ENCODE measurements around the gene UQCRC2. TPM values are rescaled to one million over a fixed set of nuclear protein-coding genes. Genes with fewer than 3 reads are reported as not detected.

The UQCRC2 gene
- total and polyA plus RNA-seq, 2 donors (not counting 3 experiments of a cell fraction or from before 2014, with no cell fraction given): 132 to 189 TPM

- CTCF ChIA-PET: interaction anchor here (1.8 to 6.9 kb wide), 7 partner anchors 11 to 200 kb away, joined by 4 to 130 read pairs (median 20); partner anchors contain the start of gene PDZD9
- dilution Hi-C loops (cut with MboI; ENCODE audit: extremely low pct_ligation_motif_present, low sequenced_read_pairs): no loop called here
- POLR2A ChIA-PET: no interaction called here
Observed at GRCh38 chr16:21989133-21989532, 36.0 kb downstream of the UQCRC2 start.

DNA sequence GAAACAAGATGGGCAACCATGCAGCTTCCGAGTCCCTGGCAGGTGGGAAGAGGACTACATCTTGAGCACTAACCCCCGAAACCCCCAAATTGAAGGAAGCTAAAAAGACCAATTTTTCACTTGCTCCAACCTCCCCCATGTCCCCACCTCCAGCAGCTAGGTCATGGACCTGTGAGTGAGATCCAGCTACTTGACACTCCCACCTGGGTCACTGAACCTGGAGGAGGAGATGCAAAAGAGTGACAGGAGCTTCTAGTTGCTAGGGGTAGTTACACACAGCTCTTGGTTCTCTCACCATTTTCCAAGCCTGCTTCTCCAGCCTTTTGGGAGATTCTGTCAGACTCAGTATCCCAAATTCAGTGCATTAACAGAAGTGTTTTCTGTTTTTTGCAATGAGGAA lies 36.6 kb downstream of the UQCRC2 start:
- no peak for DNase-seq (ENCODE audit: low read depth, low spot score)

More at GRCh38 chr16:21989133-21989532, 36.0 kb downstream of the UQCRC2 start:
- Histone ChIP-seq H3K79me2 (ENCODE audit: control insufficient read depth, insufficient read depth, low read length) (no peaks in the 10 kb centered on the region), H3K4me2 (ENCODE audit: insufficient read depth, low read length) (no peak overlapping the region), H3K4me1 (ENCODE audit: control insufficient read depth, extremely low read depth, insufficient read depth, low read length) (no peaks in the 10 kb centered on the region), H3K4me3 (replicated peaks in 1 of 3; ENCODE audit: insufficient read depth in 1 of 3, low read depth in 1 of 3, low read length in 3 of 3) (no peak overlapping the region), H3K9me3 (replicated peaks; ENCODE audit: control insufficient read depth, insufficient read depth, low read length) (no peaks in the 10 kb centered on the region), H3K9ac (replicated peaks; ENCODE audit: extremely low read depth, insufficient read depth, low read length) (no peak overlapping the region), H3K27ac (ENCODE audit: insufficient read depth, low read depth, low read length) (no peak overlapping the region), H2AFZ (ENCODE audit: low read depth, low read length) (no peak overlapping the region), H3K36me3 (ENCODE audit: control insufficient read depth in 2 of 2, extremely low read depth in 1 of 2, insufficient read depth in 2 of 2, low read length in 2 of 2) (peaks cover 0 to 2% of the 10 kb centered on the region in 2 experiments), H4K20me1 (replicated peaks; ENCODE audit: control insufficient read depth, extremely low read depth, insufficient read depth, low read length) (no peaks in the 10 kb centered on the region), H3K27me3 (ENCODE audit: control insufficient read depth in 2 of 2, insufficient read depth in 2 of 2, low read length in 2 of 2) (no peaks in the 10 kb centered on the region), H3K9me1 (replicated peaks; ENCODE audit: control insufficient read depth, extremely low read depth, insufficient read depth, low read length) (no peaks in the 10 kb centered on the region)
- no peak for FAIRE-seq
- no peak for TF ChIP-seq JUN (IDR thresholded peaks at IDR 0.05; ENCODE audit: borderline replicate concordance, insufficient read depth, insufficient read length, low read depth)
- intact Hi-C loops (cut with micrococcal nuclease): no loop called here
- no peak for DNase-seq (ENCODE audit: low read depth, low spot score)
- no TSS peak for BruUV-seq (replicated peaks)

More for the DNA sequence above, 36.6 kb downstream of the UQCRC2 start:
- H3K9me3 ChIP-seq (replicated peaks; ENCODE audit: control insufficient read depth, insufficient read depth, low read length): no peaks in the 10 kb centered on the region
- H3K79me2 ChIP-seq (ENCODE audit: control insufficient read depth, insufficient read depth, low read length): no peaks in the 10 kb centered on the region
- ChIA-PET POLR2A (no interaction called here), CTCF (interaction anchor here (1.2 to 6.9 kb wide), 13 partner anchors 10 to 199 kb away, joined by 3 to 130 read pairs (median 7); partner anchors contain the start of genes MOSMO, PDZD9 and VWA3A)
- H3K27me3 ChIP-seq (ENCODE audit: control insufficient read depth in 2 of 2, insufficient read depth in 2 of 2, low read length in 2 of 2): no peaks in the 10 kb centered on the region
- dilution Hi-C loops (cut with MboI; ENCODE audit: extremely low pct_ligation_motif_present, low sequenced_read_pairs): no loop called here
- H2AFZ ChIP-seq (ENCODE audit: low read depth, low read length): no peak overlapping the region
- H3K9ac ChIP-seq (replicated peaks; ENCODE audit: extremely low read depth, insufficient read depth, low read length): no peak overlapping the region
- intact Hi-C loops (cut with micrococcal nuclease): no loop called here
- H3K4me1 ChIP-seq (ENCODE audit: control insufficient read depth, extremely low read depth, insufficient read depth, low read length): no peaks in the 10 kb centered on the region
- no peaks in the 10 kb centered on the region for H3K36me3 ChIP-seq (ENCODE audit: control insufficient read depth in 2 of 2, extremely low read depth in 1 of 2, insufficient read depth in 2 of 2, low read length in 2 of 2)
- BruUV-seq (replicated peaks): no TSS peak
- TF ChIP-seq POLR2AphosphoS5 (IDR thresholded peaks at IDR 0.05; ENCODE audit: insufficient read depth, low read depth, low read length) (no peak), JUN (IDR thresholded peaks at IDR 0.05; ENCODE audit: borderline replicate concordance, insufficient read depth, insufficient read length, low read depth) (no peak), POLR2A (IDR thresholded peaks at IDR 0.05; ENCODE audit: low read depth, low read length) (no peak), FOS (IDR thresholded peaks at IDR 0.05; ENCODE audit: borderline replicate concordance, insufficient read depth, low read length) (no peak), MYC (IDR thresholded peaks at IDR 0.05; ENCODE audit: low read depth, low read length) (no peak), MAX (IDR thresholded peaks at IDR 0.05; ENCODE audit: insufficient read depth, insufficient read length) (no peak), EZH2 (IDR thresholded peaks at IDR 0.05; ENCODE audit: borderline replicate concordance, low read depth, low read length, severe bottlenecking) (no peak), GATA2 (IDR thresholded peaks at IDR 0.05; ENCODE audit: insufficient read depth, insufficient read length, low read depth, low read length) (no peak)
- TF ChIP-seq, protein P1, sequence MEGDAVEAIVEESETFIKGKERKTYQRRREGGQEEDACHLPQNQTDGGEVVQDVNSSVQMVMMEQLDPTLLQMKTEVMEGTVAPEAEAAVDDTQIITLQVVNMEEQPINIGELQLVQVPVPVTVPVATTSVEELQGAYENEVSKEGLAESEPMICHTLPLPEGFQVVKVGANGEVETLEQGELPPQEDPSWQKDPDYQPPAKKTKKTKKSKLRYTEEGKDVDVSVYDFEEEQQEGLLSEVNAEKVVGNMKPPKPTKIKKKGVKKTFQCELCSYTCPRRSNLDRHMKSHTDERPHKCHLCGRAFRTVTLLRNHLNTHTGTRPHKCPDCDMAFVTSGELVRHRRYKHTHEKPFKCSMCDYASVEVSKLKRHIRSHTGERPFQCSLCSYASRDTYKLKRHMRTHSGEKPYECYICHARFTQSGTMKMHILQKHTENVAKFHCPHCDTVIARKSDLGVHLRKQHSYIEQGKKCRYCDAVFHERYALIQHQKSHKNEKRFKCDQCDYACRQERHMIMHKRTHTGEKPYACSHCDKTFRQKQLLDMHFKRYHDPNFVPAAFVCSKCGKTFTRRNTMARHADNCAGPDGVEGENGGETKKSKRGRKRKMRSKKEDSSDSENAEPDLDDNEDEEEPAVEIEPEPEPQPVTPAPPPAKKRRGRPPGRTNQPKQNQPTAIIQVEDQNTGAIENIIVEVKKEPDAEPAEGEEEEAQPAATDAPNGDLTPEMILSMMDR (IDR thresholded peaks at IDR 0.05; ENCODE audit: extremely low read depth in 1 of 2, insufficient read depth in 1 of 2, low read depth in 1 of 2, low read length in 2 of 2): no peak
- no peak for FAIRE-seq
- no peak overlapping the region for H3K27ac ChIP-seq (ENCODE audit: insufficient read depth, low read depth, low read length)
- H3K4me2 ChIP-seq (ENCODE audit: insufficient read depth, low read length): no peak overlapping the region
- H4K20me1 ChIP-seq (replicated peaks; ENCODE audit: control insufficient read depth, extremely low read depth, insufficient read depth, low read length): no peaks in the 10 kb centered on the region
- no peaks in the 10 kb centered on the region for H3K9me1 ChIP-seq (replicated peaks; ENCODE audit: control insufficient read depth, extremely low read depth, insufficient read depth, low read length)
- no peak overlapping the region for H3K4me3 ChIP-seq (replicated peaks in 1 of 3; ENCODE audit: insufficient read depth in 1 of 3, low read depth in 1 of 3, low read length in 3 of 3)

All from endothelial cell of umbilical vein (primary cell).